Fibroblast of lung (primary cell): ENCODE results near the gene WDR48. TPM values are rescaled to one million over a fixed set of nuclear protein-coding genes. Genes with fewer than 3 reads are reported as not detected.

ENCODE experiments used
- DNase-seq, 2 donors: peaks; one replicate each; pipeline versions ENCODE4 v3.0.0 to v3.0.0-alpha.2; 2010; ENCODE audit warnings: low read depth in 2 of 2
- H2AFZ ChIP-seq: 2 replicates; pipeline ENCODE4 v1.5.1; 2012; ENCODE audit warnings: low read length, control low read depth, inconsistent platforms
- H3K27ac ChIP-seq: 2 replicates; pipeline ENCODE4 v1.5.1; 2011; ENCODE audit warnings: low read length, control low read depth; ENCODE audit not compliant: insufficient read depth
- H3K27me3 ChIP-seq: 2 replicates; pipeline ENCODE4 v1.5.1; 2011; ENCODE audit warnings: mild to moderate bottlenecking, low read length; ENCODE audit not compliant: control insufficient read depth, insufficient read depth
- H3K36me3 ChIP-seq: 2 replicates; pipeline ENCODE4 v1.5.1; 2011; ENCODE audit warnings: low read length; ENCODE audit not compliant: control insufficient read depth, insufficient read depth
- H3K4me1 ChIP-seq: 2 replicates; pipeline ENCODE4 v1.5.1; 2011; ENCODE audit warnings: low read length; ENCODE audit not compliant: control insufficient read depth, insufficient read depth; ENCODE audit errors: extremely low read depth
- H3K4me2 ChIP-seq: 2 replicates; pipeline ENCODE4 v1.5.1; 2011; ENCODE audit warnings: low read length, control low read depth; ENCODE audit not compliant: insufficient read depth; ENCODE audit errors: extremely low read depth
- H3K4me3 ChIP-seq, 4 experiments: fragments of 200-600 bp in 1 of 4; sonication (generic) in 1 of 4; replicated peaks in 1 of 4; 2 replicates each; pipeline ENCODE4 v1.5.1; 2011 to 2016; ENCODE audit warnings: low read length in 4 of 4, low read depth in 3 of 4, mild to moderate bottlenecking in 3 of 4, control low read depth in 2 of 4, inconsistent platforms in 1 of 4, mixed read lengths in 1 of 4; ENCODE audit not compliant: insufficient read depth in 1 of 4; ENCODE audit errors: control extremely low read depth in 1 of 4
- H3K79me2 ChIP-seq: 2 replicates; pipeline ENCODE4 v1.5.1; 2012; ENCODE audit warnings: mild to moderate bottlenecking, low read length, inconsistent platforms; ENCODE audit not compliant: control insufficient read depth, insufficient read depth
- H3K9ac ChIP-seq: 2 replicates; pipeline ENCODE4 v1.5.1; 2011; ENCODE audit warnings: mild to moderate bottlenecking, low read length, control low read depth; ENCODE audit not compliant: insufficient read depth
- H3K9me3 ChIP-seq: 2 replicates; pipeline ENCODE4 v1.5.1; 2012; ENCODE audit warnings: low read depth, low read length; ENCODE audit not compliant: control insufficient read depth, insufficient read depth
- H4K20me1 ChIP-seq: 2 replicates; pipeline ENCODE4 v1.5.1; 2011; ENCODE audit warnings: low read length; ENCODE audit not compliant: control insufficient read depth, insufficient read depth; ENCODE audit errors: extremely low read depth
- EZH2 ChIP-seq: IDR thresholded peaks from 2 replicates; pipeline ENCODE4 v1.5.1; 2012; ENCODE audit warnings: low read length, control low read depth, mild to moderate bottlenecking; ENCODE audit errors: missing control alignments
- polyA plus RNA-seq, 2 donors: library from polyadenylated mRNA; depleted of rRNA in 1 of 2; stranded (reverse) in 1 of 2; unstranded in 1 of 2; fragments of >200 nt; gene quantifications; 2 replicates each; pipeline ENCODE4 v1.2.1, GENCODE V29; 2011 to 2012; ENCODE audit warnings: missing spikeins in 1 of 2
- total RNA-seq: library from RNA; depleted of rRNA; stranded (reverse); fragments of >200 nt; gene quantifications from 2 replicates; pipeline ENCODE4 v1.2.1, GENCODE V29; 2014
- TF ChIP-seq, protein P1 (sequence below), 2 donors: IDR thresholded peaks in 1 of 2; conservative IDR thresholded peaks in 1 of 2; 1 replicate in 1 of 2; 2 replicates in 1 of 2; pipeline ENCODE4 v1.5.1; 2011 to 2012; ENCODE audit warnings: low read length in 2 of 2, control low read depth in 1 of 2, inconsistent platforms in 1 of 2, low read depth in 1 of 2, mild to moderate bottlenecking in 1 of 2

WDR48 gene
- total and polyA plus RNA-seq, 2 donors (not counting 1 experiment from before 2014, with no cell fraction given) = 35.1 to 44.9 TPM

DNA sequence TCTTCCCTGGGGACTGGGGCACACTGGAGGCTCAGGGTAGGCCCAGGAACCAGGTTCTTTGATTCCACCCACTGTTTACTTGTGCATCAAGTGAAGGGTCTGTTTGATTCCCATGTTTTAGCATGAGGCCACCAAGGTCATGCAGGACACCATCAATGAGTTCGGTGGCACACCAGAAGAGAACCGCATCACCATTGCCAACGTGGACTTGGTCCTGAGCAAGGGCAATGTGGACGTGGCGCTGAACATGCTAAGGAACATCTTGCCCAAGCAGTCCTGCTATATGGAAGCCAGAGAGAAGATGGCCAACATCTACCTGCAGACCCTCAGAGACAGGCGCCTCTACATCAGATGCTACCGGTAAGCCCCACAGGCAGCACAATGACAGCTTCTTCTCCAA, 77.1 kb downstream of the WDR48 start:
- Histone ChIP-seq H3K79me2 (no peaks in the 10 kb centered on the region), H3K4me2 (no peak overlapping the region), H3K9me3 (no peaks in the 10 kb centered on the region), H3K4me3 (no peak overlapping the region), H3K9ac (no peak overlapping the region), H3K36me3 (no peaks in the 10 kb centered on the region), H2AFZ (no peak overlapping the region), H3K4me1 (peaks cover 6% of the 10 kb centered on the region), H3K27me3 (no peaks in the 10 kb centered on the region), H4K20me1 (no peaks in the 10 kb centered on the region), H3K27ac (no peak overlapping the region)
- no peak for DNase-seq
- no peak for TF ChIP-seq EZH2

DNA sequence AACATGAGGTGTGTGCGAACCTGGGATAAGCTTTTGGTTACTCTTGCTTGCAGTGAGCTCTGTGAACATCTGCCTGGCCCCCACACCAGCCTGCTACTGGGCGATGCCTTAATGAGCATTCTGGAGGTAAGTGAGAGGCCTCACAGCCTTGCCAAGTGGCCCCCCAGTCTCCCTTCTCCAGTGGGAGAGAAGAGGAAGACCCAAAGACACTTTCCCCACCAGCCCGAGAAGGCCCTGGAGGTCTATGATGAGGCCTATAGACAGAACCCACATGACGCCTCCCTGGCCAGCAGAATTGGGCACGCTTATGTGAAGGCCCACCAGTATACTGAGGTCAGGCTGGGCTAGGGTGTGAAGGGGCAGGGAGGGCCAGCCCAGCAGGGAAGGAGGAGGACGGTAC, 78.2 kb downstream of the WDR48 start:
- H3K4me1 ChIP-seq = peaks cover 6% of the 10 kb centered on the region
- H2AFZ ChIP-seq = no peak overlapping the region
- no peak overlapping the region for H3K4me2 ChIP-seq
- H3K4me3 ChIP-seq = no peak overlapping the region
- H3K79me2 ChIP-seq = no peaks in the 10 kb centered on the region
- H3K36me3 ChIP-seq = no peaks in the 10 kb centered on the region
- no peaks in the 10 kb centered on the region for H3K27me3 ChIP-seq
- DNase-seq = no peak
- H4K20me1 ChIP-seq = no peaks in the 10 kb centered on the region
- H3K27ac ChIP-seq = no peak overlapping the region
- H3K9me3 ChIP-seq = no peaks in the 10 kb centered on the region
- no peak overlapping the region for H3K9ac ChIP-seq
- no peak for TF ChIP-seq EZH2
- TF ChIP-seq, protein P1, sequence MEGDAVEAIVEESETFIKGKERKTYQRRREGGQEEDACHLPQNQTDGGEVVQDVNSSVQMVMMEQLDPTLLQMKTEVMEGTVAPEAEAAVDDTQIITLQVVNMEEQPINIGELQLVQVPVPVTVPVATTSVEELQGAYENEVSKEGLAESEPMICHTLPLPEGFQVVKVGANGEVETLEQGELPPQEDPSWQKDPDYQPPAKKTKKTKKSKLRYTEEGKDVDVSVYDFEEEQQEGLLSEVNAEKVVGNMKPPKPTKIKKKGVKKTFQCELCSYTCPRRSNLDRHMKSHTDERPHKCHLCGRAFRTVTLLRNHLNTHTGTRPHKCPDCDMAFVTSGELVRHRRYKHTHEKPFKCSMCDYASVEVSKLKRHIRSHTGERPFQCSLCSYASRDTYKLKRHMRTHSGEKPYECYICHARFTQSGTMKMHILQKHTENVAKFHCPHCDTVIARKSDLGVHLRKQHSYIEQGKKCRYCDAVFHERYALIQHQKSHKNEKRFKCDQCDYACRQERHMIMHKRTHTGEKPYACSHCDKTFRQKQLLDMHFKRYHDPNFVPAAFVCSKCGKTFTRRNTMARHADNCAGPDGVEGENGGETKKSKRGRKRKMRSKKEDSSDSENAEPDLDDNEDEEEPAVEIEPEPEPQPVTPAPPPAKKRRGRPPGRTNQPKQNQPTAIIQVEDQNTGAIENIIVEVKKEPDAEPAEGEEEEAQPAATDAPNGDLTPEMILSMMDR (conservative IDR thresholded peaks at IDR 0.05 in 1 of 2, IDR thresholded peaks at IDR 0.05 in 1 of 2; ENCODE audit: low read depth in 1 of 2, low read length in 2 of 2) = no peak

DNA sequence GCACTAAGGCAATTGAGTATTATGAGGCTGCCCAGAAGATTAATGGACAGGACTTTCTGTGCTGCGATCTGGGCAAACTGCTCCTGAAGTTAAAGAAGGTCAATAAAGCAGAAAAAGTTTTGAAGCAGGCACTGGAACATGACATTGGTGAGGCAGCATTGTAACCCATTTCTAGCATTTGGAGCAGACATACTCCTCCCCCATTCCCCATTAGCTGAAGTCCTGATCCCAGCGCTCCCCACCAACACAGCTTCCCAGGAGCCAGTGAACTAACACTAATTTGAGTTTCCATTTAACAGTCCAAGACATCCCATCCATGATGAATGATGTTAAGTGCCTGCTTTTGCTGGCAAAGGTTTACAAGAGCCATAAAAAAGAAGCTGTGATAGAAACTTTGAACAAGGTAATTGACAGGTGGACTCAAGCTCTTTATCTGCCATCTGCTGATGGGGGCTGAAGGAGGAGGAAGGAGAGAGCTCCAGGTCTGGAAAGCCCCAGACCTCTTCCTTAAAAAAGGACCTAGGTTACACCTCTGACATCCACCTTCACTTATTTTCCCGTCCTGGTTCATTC, 79.0 kb downstream of the WDR48 start:
- Histone ChIP-seq H3K27me3 (no peaks in the 10 kb centered on the region), H3K36me3 (no peaks in the 10 kb centered on the region), H3K4me2 (no peak overlapping the region), H3K79me2 (no peaks in the 10 kb centered on the region), H3K9ac (no peak overlapping the region), H2AFZ (no peak overlapping the region), H3K4me3 (no peak overlapping the region), H3K27ac (no peak overlapping the region), H3K9me3 (no peaks in the 10 kb centered on the region), H4K20me1 (no peaks in the 10 kb centered on the region), H3K4me1 (peaks cover 4% of the 10 kb centered on the region)
- TF ChIP-seq EZH2 = no peak
- TF ChIP-seq, protein P1 (conservative IDR thresholded peaks at IDR 0.05 in 1 of 2, IDR thresholded peaks at IDR 0.05 in 1 of 2; ENCODE audit: low read depth in 1 of 2, low read length in 2 of 2) = no peak
- no peak for DNase-seq
